ENCODE measurements around the gene KLHL26.

The KLHL26 gene

DNA sequence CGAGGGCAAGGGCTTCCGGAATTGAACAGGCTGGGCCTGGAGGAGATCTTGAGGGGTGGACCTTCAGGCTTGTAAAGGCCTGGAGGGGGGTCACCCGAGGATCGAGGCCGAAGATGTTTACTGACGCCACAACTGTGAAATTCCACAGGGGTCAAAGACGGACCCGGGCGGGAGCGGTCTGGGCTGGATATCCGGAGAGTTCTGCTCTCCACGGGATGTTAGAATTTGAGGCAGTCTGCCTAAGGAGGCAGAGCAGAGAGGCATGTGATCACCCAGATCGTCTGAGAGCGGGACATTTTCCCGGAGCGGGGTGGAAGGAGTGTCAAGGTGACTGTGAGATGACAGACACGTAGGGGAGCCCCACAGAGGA lies 13.2 kb downstream of the KLHL26 start:
- no peak for DNase-seq

DNA sequence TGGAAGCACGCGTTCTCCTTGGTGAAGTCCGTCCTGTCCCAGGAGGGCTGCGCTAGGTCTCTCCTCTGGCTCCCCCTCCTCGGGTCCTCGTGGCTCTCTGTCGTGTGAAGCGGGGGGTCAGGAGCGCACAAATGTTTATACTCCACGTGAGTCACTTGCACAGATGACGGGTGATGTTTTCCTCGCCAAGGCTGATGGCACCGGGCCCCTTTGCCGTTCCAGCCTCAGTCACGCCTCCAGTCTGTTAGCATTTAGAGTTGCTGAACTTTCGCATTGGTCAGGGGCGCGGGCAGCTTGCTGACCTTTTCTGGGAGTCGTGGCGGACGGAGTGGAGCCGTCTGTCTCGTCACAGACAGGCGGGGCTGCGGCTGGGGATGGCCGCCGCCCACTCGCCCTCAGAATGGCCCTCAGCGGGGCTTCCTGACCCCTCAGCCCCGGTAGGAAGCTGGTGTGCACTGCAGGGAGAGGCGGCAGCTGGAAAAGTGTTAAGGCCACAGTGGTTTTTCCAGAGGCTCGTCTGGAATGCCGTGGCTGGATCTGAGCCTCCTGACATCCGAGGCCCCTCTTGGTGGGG lies 13.7 kb downstream of the KLHL26 start:
- DNase-seq: no peak

DNA sequence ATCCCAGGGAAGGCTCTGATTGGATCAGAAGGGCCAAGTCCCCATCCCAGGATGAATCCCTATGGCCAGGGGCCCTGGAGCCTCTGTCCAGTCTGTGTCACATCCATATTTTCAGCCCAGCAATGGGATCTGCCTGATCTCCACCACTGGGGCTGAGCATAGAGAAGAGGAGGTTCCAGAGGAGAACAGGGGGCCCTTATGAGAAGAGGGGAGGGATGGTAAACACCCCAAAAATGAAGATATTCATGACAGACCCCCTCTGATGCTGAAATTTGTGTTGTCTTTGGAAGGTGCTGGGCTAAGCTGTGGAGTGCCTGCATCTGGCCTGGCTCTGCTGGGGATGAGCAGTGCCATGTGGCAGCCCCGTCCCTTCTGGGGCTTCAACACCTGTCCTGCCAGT lies 14.5 kb downstream of the KLHL26 start:
- no peak for DNase-seq

DNA sequence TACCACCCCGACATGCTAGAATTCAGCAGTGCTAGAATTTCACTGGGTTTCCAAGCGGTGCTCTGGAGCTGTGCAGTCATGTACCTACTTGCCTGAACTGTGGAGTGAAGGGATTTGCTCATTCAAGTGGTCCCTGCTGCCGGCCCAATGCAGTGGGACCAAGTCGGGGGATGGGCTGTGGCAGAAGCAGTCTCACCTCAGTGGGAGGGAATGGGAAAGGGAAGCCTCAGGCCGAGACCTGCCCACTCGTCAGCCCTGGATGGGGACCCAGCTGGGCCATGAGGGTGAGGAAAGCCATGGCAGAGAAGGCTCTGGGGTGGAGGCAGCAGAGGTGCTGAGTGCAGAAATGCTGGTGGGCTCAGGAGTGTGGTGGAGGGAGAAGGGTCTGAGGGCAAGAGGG lies 14.9 kb downstream of the KLHL26 start:
- no peak for DNase-seq

DNA sequence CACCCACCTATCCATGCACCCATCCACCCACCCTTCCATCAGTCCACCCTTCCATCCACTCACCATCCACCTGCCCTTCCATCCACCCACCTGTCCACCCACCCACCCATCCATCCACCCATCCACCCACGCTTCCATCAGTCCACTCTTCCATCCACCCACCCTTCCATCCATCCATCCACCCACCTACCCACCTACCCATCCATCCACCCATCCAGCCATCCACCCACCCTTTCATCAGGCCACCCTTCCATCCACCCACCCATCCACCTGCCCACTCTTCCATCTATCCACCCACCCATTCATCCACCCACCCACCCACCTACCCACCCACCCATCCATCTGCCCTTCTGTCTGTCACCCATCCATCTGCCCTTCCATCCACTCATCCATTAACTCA lies 17.0 kb downstream of the KLHL26 start:
- no peak for DNase-seq

DNA sequence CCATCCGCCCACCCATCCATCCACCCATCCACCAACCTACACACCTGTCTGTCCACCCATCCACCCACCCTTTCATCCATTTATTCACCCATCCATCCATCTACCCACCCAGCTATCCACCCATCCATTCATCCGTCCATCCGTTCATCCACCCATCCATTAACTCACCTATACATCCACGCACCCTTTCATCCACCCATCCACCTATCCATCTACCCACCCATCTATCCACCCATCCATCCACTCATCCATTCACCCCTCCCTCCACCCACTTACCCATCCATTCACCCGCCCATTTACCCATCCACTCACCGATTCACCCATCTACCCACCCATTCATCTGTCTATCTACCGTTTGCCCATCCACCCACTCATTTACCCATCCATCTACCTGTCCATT lies 17.6 kb downstream of the KLHL26 start:
- DNase-seq: no peak

DNA sequence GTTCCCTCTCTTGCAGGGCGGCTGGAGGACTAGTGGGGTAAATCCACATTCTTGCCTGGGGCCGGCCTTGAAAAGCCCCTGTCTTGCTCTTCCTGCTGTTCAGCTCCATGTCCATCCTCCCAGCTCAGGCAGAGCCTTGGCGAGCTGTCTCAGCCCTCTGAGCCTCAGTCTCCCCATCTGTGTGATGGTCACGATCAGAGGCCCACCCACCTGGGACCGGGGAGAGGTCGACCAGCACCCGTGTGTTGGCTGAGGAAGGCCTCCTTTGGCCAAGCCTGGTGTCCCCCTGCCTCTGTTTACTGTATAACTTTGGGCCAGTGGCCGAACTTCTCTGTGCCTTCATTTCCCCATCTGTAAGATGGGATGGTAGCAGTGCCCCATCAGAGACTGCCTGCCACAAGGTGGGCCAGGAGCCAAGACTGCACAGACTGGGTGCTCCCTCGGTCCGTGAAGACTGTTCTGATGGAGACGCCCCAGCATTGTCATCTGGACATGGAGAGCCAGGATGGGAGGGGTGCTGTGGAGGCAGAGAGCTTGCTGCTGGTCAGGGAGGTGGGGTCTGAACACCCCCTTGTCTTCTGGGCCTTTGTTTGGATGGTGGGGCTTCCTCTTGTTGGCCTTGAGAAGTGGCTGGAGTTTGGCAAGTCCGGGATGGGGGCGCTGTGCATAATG lies 18.5 kb downstream of the KLHL26 start:
- DNase-seq: no peak

DNA sequence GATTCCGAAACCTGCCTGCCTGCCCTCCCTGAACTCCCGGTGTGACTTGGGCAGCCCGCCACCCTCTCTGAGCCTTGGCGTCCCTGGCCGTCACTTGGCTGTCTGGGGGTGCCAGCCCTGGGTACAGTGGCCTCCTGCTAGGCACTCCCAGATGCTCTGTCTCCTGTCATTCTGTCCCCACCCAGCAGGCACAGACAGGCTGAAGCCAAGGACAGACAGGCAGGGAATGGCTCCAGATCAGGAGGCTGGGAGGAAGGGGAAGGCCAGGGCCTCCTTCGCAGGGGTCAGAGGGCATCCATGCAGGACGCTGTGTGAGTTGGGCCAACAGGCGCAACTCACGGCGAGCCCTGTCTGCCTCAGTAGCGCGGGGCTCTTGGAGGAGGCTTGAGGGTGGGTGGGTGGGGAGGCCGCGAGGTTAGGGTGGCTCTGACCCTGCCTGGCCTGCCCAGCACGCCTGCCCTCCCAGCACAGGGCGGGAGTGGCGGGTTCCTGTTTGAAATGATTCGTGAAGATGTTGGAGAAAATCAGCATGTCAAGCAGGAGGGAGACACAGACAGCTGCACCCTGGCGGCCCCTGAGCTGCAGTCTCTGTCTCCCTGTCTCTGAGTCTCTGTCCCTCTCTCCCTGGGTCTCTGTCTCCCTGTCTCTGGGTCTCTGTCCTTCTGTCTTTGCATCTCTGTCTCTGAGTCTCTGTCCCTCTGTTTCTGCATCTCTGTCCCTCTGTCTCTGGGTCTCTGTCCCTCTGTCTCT lies 19.7 kb downstream of the KLHL26 start:
- no peak for DNase-seq

DNA sequence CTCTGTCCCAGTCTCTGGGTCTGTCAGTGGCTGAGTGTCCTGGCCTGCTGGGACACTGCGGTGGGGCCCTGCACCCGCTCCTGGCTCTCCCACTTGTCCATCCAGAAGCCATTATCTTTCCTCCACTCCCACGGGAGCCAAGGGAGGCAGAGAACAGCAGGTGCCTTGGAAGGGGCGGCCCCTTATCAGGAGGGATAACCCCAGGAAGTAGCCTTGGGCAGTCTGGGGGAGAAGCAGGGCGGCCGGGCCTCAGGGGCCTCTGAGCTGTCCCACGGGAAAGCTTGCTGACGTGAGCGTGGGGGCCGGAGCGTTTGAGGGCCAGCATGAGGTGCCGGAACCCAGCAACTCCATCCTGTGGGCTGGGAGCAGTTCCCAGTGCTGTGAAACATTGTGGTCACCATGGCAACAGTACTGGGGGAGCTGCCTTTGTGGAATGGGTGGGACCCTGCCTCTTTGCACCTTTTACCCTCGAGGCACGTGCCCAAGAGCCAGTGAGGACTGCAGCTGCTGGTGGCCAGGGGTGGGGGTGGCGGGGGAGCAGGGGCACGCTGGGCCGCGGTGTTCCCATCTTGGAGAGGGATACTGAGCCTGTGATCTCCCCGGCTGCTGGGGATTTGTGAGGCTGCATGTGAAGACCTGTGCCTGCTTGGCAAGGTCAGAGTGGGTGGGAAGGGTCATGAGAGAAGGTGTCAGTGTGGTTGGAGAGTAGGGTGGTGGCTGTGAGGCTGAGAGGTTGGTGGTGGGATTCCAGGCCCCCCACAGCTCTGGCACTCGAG lies 20.9 kb downstream of the KLHL26 start:
- DNase-seq: no peak

DNA sequence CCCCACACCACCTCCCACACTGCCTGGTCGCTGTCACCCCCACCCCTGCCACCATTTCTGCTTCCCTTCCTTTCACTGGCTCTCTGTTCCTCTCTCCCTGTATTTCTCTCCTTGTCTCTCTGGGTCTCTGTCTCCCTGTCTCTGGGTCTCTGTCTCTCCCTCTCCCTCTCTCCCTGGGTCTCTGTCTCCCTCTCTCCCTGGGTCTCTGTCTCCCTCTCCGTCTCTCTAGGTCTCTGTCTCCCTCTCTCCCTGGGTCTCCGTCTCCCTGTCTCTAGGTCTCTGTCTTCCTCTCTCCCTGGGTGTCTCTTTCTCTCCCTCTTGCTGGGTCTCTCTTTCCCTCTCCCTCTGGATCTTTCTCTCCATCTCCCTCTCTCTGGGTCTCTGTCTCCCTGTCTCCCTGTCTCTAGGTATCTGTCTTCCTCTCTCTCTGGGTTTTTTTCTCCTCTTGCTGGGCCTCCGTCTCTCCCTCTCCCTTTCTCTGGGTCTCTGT lies 21.6 kb downstream of the KLHL26 start:
- DNase-seq: no peak

DNA sequence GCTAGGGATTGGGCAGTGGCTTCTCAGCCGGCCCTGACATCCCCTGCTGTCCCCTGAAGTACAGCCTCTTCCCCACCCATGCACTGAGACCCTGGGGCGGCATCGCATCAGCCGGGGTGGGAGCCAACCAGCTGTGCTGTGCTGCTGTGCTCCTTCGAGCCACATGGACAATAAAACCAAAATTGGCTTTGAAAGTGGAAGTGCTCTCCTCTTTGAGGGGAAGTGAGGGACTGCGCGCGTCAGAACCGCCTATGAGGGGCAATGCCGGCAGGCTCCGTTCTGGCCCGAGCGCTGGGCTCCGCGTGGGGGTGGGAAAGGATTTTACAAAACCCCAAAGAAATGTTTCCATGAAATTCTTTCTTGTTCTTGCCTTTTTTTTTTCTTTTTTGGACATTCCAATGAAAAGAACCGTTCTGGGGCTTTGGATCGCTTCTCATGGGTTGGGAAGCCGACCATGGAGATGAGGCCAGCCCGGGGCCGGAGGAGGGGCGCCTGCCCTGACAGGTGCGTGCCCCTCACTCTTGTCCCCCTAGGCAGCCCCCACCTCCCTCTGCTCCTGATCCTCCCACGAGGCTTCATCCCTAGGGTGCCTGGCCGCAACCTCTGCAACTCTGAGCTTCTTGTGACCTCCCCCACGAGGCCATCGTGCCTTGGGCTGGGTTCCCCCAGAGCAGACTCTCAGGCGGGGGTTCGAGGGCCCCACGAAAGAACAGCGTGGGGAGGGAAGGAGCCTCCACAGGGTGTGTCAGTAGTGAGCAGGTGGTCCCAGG lies 22.6 kb downstream of the KLHL26 start:
- DNase-seq: no peak

DNA sequence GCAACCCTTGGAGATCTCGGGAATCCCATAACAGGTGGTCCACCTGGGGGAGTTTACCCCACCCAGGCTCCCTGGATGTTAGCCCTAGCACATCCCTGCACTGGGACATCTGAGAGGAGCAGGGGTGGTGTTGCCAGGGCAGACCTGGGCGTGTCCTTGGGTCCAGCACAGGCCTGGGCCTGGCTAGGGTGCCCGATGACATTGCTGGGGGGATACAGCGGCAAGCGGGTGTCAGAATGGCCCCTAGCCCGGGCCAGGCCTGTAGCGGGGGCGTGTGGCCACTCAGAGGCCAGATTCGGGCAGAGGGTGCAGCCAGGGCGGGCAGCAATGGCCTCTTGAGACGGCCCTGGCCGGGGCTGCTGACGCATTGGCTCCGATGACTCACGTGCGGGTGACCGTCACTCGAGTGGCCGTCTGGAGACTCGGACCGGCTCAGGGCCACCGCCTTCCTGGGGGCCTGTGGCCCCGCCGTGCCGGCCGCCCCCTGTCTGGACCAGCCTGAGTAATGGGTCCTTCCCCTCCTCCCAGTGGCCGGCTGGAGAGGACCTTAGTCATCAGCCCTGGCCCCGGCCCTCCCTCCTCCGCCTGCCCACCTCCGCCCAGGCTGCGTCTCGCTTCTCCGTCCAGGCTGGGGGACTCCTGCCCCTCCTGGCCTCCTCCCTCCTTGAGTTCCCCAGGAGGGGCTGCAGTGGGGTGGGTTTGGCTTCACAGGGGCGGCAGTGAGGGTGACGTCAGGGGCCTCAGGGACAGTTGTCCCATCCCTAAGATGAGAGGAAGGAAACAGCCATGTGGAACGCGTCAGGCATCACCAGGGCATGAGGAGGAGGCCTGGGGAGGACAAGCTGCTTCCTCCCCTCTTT lies 23.5 kb downstream of the KLHL26 start:
- no peak for DNase-seq

DNA sequence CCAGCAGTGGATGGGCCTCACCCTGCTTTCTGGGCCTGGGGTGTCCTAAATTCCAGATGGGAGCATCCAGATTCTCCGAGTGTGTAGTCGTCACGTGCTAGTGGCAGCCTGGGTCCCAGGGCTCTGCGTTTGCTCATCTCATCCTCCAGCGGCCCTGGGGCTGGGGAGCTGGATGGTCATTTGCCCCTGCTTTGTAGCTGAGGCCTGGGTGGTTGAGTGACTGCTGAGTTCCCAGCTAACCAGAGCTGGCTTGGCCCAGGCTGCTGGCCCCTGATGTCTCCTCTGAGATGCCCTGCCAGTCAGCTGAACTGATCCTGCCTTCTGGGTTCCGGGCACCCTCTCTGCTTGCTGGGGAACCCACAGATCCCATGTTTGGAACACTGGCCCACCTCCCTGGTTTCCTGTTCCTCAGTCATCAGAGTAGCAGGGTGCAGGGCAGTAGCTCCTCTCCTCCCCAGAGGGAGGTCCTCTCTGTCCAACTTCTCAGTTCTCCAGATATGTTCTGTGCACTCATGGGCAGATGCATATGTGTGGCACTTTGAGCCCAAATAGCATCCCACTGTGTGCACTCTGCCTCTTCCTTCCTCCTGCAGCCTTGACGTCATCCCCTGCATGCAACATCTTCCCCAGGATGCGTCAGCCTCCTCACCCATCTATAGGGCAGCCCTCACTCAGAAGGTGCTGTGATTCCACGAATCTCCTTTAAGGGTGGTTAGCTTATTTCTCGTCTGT lies 24.3 kb downstream of the KLHL26 start:
- DNase-seq: no peak

DNA sequence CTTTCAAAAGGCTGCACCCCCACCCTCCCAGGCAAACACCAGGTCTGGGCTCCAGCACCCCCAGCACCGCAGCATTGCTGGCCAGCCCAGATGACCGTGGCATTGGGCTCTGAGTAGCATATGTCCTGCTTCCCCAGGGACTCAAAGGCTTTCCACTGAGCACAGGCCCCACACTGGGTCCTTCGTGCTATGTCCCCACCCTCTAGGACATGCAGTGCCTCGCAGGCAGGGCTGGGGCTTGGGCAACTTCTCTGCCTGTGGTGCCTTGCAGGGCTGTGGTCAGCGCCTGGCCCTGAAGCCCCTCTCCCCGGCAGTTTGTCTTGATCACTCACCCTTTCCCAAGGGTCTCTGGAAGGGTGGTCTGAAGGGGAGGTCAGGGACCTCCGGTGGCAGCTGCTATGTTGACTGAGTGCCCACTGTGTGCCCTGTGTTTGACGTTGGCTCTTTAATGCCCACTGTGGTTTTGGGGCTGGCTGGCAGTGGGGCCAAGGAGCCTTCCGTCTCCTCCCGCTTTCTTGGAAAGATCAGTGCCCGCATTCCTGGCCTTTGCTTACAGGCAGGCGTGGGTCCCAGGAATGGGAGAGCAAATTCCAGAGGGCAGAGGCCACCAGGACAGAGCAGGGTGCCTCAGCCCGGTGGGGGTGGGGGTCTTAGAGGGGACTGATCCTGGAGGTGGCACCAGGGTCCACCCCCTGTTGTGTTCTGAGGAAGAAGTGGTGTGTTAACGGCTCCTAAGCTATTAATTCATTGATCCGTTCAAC lies 26.3 kb downstream of the KLHL26 start:
- no peak for DNase-seq

DNA sequence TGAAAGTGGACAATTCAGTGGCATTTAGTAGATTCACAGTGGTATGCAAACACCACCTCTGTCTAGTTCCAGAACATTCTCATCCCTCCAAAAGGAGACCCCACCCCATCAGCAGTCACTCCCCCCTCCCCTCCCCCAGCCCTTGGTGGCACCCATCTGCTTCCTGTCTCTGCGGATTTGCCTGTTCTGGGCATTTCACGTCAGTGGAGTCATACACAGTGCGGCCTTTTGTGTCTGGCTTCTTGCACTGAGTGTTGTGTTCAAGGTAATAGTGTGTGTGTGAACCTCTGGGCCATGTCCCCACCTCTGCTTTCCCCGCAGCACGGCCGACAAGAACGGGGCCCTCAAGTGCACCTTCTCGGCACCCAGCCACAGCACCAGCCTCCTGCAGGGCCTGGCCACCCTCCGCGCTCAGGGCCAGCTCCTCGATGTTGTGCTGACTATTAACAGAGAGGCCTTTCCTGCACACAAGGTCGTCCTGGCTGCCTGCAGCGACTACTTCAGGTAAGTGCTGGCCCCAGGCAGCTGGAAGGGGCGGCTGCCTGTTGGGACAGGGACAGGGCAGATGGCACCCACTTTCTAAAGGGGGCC lies 27.2 kb downstream of the KLHL26 start:
- no peak for DNase-seq

DNA sequence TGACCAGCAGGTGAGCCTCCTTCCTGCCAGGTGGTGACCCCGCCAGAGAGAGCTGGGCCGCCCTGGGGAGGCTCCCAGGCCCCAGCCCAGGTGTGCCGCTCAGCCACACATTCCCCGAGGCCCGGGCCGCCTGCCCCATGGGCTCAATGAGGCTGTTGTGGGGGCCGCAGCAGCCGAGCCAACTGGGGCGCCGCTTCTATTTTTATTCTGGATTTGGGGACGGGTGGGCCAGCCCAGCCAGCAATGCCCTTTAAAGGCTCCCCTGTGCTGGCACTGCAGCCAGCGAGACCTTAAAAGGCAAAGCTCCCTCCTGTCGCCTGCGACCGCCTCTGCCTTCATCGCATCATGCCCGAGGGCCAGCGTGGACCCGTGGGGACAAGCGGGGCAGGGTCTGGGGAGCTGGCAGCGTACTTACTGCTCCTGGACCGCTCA lies 29.0 kb downstream of the KLHL26 start:
- DNase-seq: no peak

DNA sequence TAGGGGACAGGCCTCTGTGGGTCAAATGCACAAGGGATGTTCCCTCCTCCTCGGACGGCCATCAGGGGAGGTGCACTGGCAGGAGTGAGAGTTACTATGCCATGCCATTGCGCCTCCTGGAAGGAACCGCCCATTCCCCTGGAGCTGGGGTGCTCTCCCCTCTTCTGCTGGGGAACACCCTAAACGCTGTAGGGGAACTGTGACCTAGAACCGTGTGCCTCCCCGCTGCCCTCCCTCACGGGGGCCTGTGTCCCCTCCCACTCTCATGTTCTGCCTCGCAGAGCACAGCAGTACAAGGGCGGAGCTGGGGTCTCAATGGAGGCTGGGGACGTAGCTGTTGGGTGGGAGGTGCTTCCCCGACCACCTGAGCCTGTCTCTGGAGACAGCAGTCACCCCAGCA lies 29.5 kb downstream of the KLHL26 start:
- no peak for DNase-seq

DNA sequence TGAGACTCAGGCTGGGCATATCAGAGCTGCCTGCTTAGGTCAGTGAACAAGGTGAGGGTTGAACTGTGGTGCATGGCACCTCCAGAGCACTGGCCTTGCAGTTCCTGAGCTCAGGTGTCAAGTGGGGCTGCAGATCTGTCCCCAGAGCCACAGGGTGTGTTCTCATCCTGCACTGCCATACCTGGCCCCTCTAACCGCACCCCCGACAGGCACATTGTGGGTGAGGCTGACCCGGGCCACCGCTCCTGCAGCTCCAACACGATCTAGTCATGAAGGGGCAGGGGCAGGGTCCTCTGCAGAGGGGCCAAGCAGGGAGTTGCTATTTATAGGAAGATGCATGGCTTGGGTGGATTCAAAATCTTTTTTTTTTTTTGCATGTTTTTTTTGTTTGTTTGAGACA lies 30.0 kb downstream of the KLHL26 start:
- DNase-seq: no peak

DNA sequence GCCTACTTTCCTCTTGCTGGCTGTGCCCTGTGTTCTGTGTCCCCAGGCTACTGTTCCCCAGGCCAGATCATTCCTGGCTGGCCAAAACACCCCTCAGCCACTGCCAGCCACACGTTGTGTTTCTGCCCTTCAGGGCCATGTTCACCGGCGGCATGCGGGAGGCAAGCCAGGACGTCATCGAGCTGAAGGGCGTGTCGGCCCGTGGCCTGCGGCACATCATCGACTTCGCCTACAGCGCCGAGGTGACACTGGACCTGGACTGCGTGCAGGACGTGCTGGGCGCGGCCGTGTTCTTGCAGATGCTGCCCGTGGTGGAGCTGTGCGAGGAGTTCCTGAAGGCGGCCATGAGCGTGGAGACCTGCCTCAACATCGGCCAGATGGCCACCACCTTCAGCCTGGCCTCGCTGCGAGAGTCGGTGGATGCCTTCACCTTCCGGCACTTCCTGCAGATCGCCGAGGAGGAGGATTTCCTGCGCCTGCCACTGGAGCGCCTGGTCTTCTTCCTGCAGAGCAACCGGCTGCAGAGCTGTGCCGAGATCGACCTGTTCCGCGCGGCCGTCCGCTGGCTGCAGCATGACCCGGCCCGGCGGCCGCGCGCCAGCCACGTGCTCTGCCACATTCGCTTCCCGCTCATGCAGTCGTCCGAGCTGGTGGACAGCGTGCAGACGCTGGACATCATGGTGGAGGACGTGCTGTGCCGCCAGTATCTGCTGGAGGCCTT lies 30.9 kb downstream of the KLHL26 start:
- no peak for DNase-seq
